Neural cell (in vitro differentiated cells): ENCODE data around the gene CCNI2. TPM values are rescaled to one million over a fixed set of nuclear protein-coding genes. Genes with fewer than 3 reads are reported as not detected.

Source experiments
- H2AFZ ChIP-seq: fragments of 200-600, 300-800 bp; sonication (generic), shearing (Covaris generic); 2 replicates; pipeline ENCODE4 v1.6.0; 2014; ENCODE audit warnings: low read depth, mild to moderate bottlenecking, antibody characterized with exemption, low read length, moderate library complexity
- H3F3A ChIP-seq: fragments of 200-600 bp; shearing (Covaris generic); 2 replicates; pipeline ENCODE4 v1.6.1; 2016; ENCODE audit warnings: mild to moderate bottlenecking, moderate library complexity, mixed read lengths, antibody characterized with exemption, low read length; ENCODE audit not compliant: insufficient read depth, poor library complexity, severe bottlenecking
- H3K27ac ChIP-seq: fragments of 200-600, 300-800 bp; sonication (generic), shearing (Covaris generic); 2 replicates; pipeline ENCODE4 v1.5.1; 2014; ENCODE audit warnings: mild to moderate bottlenecking, low read length, moderate library complexity
- H3K27me3 ChIP-seq: fragments of 300-800, 200-600 bp; sonication (generic), shearing (Covaris generic); 2 replicates; pipeline ENCODE4 v1.6.0; 2014; ENCODE audit warnings: mild to moderate bottlenecking, low read depth, low read length, moderate library complexity; ENCODE audit not compliant: insufficient read depth
- H3K36me3 ChIP-seq: fragments of 300-800, 200-600 bp; sonication (generic), shearing (Covaris generic); 2 replicates; pipeline ENCODE4 v1.5.1; 2014; ENCODE audit warnings: mild to moderate bottlenecking, antibody characterized with exemption, low read length, moderate library complexity; ENCODE audit not compliant: insufficient read depth
- H3K4me2 ChIP-seq: fragments of 300-800, 200-600 bp; sonication (generic), shearing (Covaris generic); 2 replicates; pipeline ENCODE4 v1.6.0; 2014; ENCODE audit warnings: mild to moderate bottlenecking, low read length
- H3K4me3 ChIP-seq: fragments of 300-800, 200-600 bp; sonication (generic), shearing (Covaris generic); 2 replicates; pipeline ENCODE4 v1.5.1; 2014; ENCODE audit warnings: mild to moderate bottlenecking, low read length, moderate library complexity
- H3K79me2 ChIP-seq: fragments of 200-600 bp; shearing (Covaris generic); replicated peaks from 2 replicates; pipeline ENCODE4 v1.6.0; 2014; ENCODE audit warnings: mild to moderate bottlenecking, low read length, moderate library complexity; ENCODE audit not compliant: insufficient read depth
- H3K9ac ChIP-seq: fragments of 300-800, 200-600 bp; sonication (generic), shearing (Covaris generic); 2 replicates; pipeline ENCODE4 v1.6.1; 2016; ENCODE audit warnings: mild to moderate bottlenecking, low read length, mixed read lengths
- H3K9me2 ChIP-seq: fragments of 200-600 bp; shearing (Covaris generic); 2 replicates; pipeline ENCODE4 v1.6.1; 2016; ENCODE audit warnings: mild to moderate bottlenecking, low read length, mixed read lengths; ENCODE audit not compliant: insufficient read depth
- H3K9me3 ChIP-seq: fragments of 200-600, 300-800 bp; sonication (generic), shearing (Covaris generic); 2 replicates; pipeline ENCODE4 v1.6.1; 2016; ENCODE audit warnings: mild to moderate bottlenecking, mixed run types, low read length, moderate library complexity, mixed read lengths
- H4K20me1 ChIP-seq: fragments of 200-600 bp; shearing (Covaris generic); 2 replicates; pipeline ENCODE4 v1.6.1; 2016; ENCODE audit warnings: mild to moderate bottlenecking, mixed run types; ENCODE audit not compliant: insufficient read depth
- CTCF ChIP-seq: fragments of 450-650 bp; IDR thresholded peaks from 2 replicates; pipeline ENCODE4 v1.5.1; 2014; ENCODE audit warnings: antibody characterized with exemption, mild to moderate bottlenecking, moderate library complexity; ENCODE audit not compliant: poor library complexity, severe bottlenecking
- EP300 ChIP-seq: fragments of 450-650 bp; conservative IDR thresholded peaks from 2 replicates; pipeline ENCODE4 v1.6.1; 2014; ENCODE audit warnings: antibody characterized with exemption, mild to moderate bottlenecking, moderate library complexity; ENCODE audit not compliant: poor library complexity, severe bottlenecking
- EZH2 ChIP-seq: fragments of 200-600, 300-800 bp; shearing (Covaris generic), sonication (generic); IDR thresholded peaks from 2 replicates; pipeline ENCODE4 v1.6.1; 2014; ENCODE audit warnings: antibody characterized with exemption, low read length, borderline replicate concordance, mild to moderate bottlenecking; ENCODE audit not compliant: insufficient read depth, poor library complexity, severe bottlenecking
- MXI1 ChIP-seq: fragments of 450-650 bp; conservative IDR thresholded peaks from 2 replicates; pipeline ENCODE4 v1.6.1; 2014; ENCODE audit warnings: antibody characterized with exemption, mild to moderate bottlenecking; ENCODE audit not compliant: poor library complexity, severe bottlenecking
- POLR2AphosphoS5 ChIP-seq: IDR thresholded peaks from 2 replicates; pipeline ENCODE4 v1.6.1; 2012
- RAD21 ChIP-seq: fragments of 450-650 bp; conservative IDR thresholded peaks from 2 replicates; pipeline ENCODE4 v1.6.1; 2014; ENCODE audit warnings: antibody characterized with exemption, mild to moderate bottlenecking, moderate library complexity
- REST ChIP-seq: IDR thresholded peaks from 2 replicates; pipeline ENCODE4 v1.6.1; 2012; ENCODE audit warnings: borderline replicate concordance
- SMC3 ChIP-seq: fragments of 450-650 bp; conservative IDR thresholded peaks from 2 replicates; pipeline ENCODE4 v1.6.1; 2014; ENCODE audit warnings: antibody characterized with exemption, mild to moderate bottlenecking, moderate library complexity; ENCODE audit not compliant: poor library complexity
- TAF1 ChIP-seq: IDR thresholded peaks from 2 replicates; pipeline ENCODE4 v1.6.1; 2012; ENCODE audit warnings: low read depth
- polyA plus RNA-seq: library from polyadenylated mRNA; depleted of rRNA; stranded (reverse); fragments of >200 nt; gene quantifications from 2 replicates; pipeline ENCODE4 v1.2.3, GENCODE V29; 2014

Gene CCNI2
- polyA plus RNA-seq, 1 donor from 2014 or later, result not detected

- Histone ChIP-seq H3K27me3 (no peaks in the 10 kb centered on the region), H3F3A (no peaks in the 10 kb centered on the region), H3K9ac (no peak overlapping the region), H3K4me2 (no peak overlapping the region), H4K20me1 (no peaks in the 10 kb centered on the region), H3K36me3 (no peaks in the 10 kb centered on the region), H3K4me3 (no peak overlapping the region), H3K27ac (no peak overlapping the region), H3K9me2 (no peaks in the 10 kb centered on the region), H3K9me3 (no peaks in the 10 kb centered on the region), H2AFZ (no peak overlapping the region), H3K79me2 (no peaks in the 10 kb centered on the region)
- TF ChIP-seq CTCF (no peak), POLR2AphosphoS5 (no peak)
These were observed 7.7 kb downstream of the CCNI2 start for GRCh38 chr5:132754947-132755346.

- Histone ChIP-seq H3K4me3 (no peak overlapping the region), H3K79me2 (no peaks in the 10 kb centered on the region), H3K9me3 (no peaks in the 10 kb centered on the region), H3K9ac (no peak overlapping the region), H3K9me2 (no peaks in the 10 kb centered on the region), H2AFZ (no peak overlapping the region), H3K4me2 (no peak overlapping the region), H3K36me3 (no peaks in the 10 kb centered on the region), H3K27ac (no peak overlapping the region), H3K27me3 (no peaks in the 10 kb centered on the region), H3F3A (no peaks in the 10 kb centered on the region), H4K20me1 (no peaks in the 10 kb centered on the region)
- TF ChIP-seq CTCF (no peak), EP300 (no peak), POLR2AphosphoS5 (no peak), TAF1 (no peak), MXI1 (no peak), SMC3 (no peak), EZH2 (no peak), RAD21 (no peak), REST (no peak)
These were observed 9.3 kb downstream of the CCNI2 start for GRCh38 chr5:132756542-132756941.
